Effector memory CD8-positive, alpha-beta T cell (primary cell): ENCODE data around the gene TFAP2B.

Experiments
- ATAC-seq: fragments of 150-1000 bp; cut with Tn5 transposase; replicated peaks from 2 replicates; pipeline ENCODE4 v1.10.0; 2021; ENCODE audit warnings: mild to moderate bottlenecking, moderate library complexity
- DNase-seq, 3 experiments: peaks; one replicate each; pipeline ENCODE4 v3.0.0; 2021
- H3K27ac Mint-ChIP-seq, 2 donors: one replicate each; pipeline ENCODE4 v1.8.0; 2022; ENCODE audit warnings: mild to moderate bottlenecking in 2 of 2, mixed read lengths in 2 of 2, moderate library complexity in 2 of 2
- H3K27me3 Mint-ChIP-seq, 2 donors: one replicate each; pipeline ENCODE4 v1.8.0; 2022; ENCODE audit warnings: mixed read lengths in 2 of 2
- H3K36me3 Mint-ChIP-seq: one replicate; pipeline ENCODE4 v1.8.0; 2022; ENCODE audit warnings: mild to moderate bottlenecking, moderate library complexity, mixed read lengths; ENCODE audit not compliant: insufficient read depth
- H3K4me1 Mint-ChIP-seq, 2 donors: one replicate each; pipeline ENCODE4 v1.8.0; 2022; ENCODE audit warnings: low read depth in 2 of 2, mixed read lengths in 2 of 2
- H3K4me3 Mint-ChIP-seq, 2 donors: one replicate each; pipeline ENCODE4 v1.8.0; 2022; ENCODE audit warnings: mild to moderate bottlenecking in 2 of 2, mixed read lengths in 2 of 2, moderate library complexity in 2 of 2
- H3K9me3 Mint-ChIP-seq, 2 donors: one replicate each; pipeline ENCODE4 v1.8.0; 2022; ENCODE audit warnings: mixed read lengths in 2 of 2

TFAP2B gene

DNA sequence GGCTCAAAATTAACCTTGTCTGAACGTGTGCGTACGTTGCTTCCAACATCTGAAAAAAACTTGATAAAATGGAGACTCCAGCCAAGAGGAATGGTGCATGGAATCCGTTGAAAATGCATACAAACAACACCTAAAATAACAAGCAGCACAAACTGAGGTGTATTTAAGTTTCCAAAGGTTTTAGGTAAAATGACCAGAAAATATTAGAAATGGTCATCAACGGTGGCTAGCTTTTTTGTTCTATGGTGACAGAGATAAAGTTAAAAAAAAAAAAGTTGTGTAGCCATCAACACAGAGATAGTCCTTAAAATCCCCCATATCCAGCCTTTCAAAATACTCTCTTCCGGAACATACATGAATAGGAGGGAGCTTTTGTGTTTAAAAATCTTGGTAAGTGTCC, 651 bp upstream of the TFAP2B start:
- no peak overlapping the region for H3K27ac Mint-ChIP-seq
- ATAC-seq (no peak), DNase-seq (no peak)
- peaks cover 2 to 14% of the 10 kb centered on the region in 2 donors for H3K4me1 Mint-ChIP-seq
- no peak overlapping the region for H3K4me3 Mint-ChIP-seq
- no peaks in the 10 kb centered on the region for H3K9me3 Mint-ChIP-seq
- no peaks in the 10 kb centered on the region for H3K36me3 Mint-ChIP-seq
- H3K27me3 Mint-ChIP-seq: peaks cover 61 to 71% of the 10 kb centered on the region in 2 donors

DNA sequence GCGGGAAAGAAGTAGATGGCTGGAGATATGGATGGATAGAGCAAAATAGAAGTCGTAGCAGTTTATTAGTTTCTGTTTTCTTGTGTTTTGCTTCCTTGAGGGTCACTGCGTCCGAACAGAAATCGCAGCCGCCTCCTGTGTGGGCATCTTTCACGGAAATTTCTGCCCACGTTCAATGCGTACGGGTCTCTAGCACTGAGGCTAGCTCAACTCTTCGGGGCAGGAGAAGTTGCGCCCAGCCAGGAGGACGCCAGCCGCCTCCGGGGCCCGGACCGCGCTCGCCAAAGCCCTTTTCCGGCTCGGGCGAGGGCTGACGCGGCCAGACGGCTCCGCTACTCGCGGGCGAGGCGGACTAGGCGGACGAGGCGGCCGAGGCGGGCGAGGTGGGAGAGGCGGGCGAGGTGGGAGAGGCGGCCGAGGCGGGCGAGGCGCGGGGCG, 814 bp downstream of the TFAP2B start:
- Mint-ChIP-seq H3K36me3 (no peaks in the 10 kb centered on the region), H3K4me1 (peaks cover 2 to 14% of the 10 kb centered on the region in 2 donors), H3K27me3 (peaks cover 71 to 77% of the 10 kb centered on the region in 2 donors), H3K9me3 (peaks cover 0 to 3% of the 10 kb centered on the region in 2 donors), H3K4me3 (no peak overlapping the region), H3K27ac (no peak overlapping the region)
- ATAC-seq (no peak), DNase-seq (no peak)

DNA sequence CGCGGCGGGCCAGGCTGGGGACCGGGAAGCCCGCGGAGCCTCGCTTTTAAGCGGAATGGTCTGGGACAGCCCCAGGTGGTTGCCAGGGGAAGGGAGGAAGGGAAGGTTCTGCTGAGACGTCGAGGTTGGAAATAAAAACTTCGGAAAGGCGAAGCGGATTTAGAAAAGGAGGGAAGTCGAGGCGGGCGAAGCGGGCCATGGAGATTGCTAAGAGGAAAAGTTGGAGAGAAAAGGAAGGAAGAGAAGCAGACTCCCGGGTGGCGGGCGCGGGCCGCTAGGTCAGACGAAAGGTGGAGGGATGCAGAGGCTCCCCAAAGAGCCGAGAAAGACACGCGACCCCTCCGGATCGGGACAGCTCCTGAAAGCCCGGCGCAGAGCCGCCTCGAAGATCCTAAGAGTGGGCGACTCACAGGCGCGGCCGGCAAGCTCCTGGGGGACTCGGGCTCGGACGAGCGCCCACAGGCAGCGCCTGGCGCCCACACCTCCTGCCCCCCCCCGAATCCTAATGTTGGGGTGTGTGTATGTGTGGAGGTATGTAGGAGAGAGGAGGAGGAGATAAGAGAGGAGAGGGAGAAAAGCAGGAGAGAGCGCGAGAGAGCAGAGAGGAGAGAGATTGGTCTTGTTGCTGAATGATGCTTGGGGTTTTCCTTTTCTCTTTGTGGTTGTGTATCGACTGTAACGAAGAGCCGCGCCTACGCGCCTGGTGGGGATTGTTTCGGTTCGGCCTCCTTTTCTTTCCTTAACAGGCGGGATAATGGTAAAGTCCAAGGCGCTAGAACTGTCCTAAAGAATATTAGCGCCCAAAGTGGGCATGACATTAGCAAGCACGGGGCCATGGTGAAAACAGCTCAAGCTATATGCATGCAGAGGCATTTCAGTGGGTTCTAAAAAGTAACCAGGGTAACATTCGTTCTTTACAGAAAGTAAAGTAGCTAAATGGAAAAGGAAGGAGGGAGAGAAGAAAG, 1.5 kb downstream of the TFAP2B start:
- peaks cover 2 to 3% of the 10 kb centered on the region in 2 donors for H3K9me3 Mint-ChIP-seq
- no peaks in the 10 kb centered on the region for H3K36me3 Mint-ChIP-seq
- H3K27ac Mint-ChIP-seq: no peak overlapping the region
- no peak for ATAC-seq
- H3K27me3 Mint-ChIP-seq: peaks cover 75 to 81% of the 10 kb centered on the region in 2 donors
- H3K4me3 Mint-ChIP-seq: peak overlapping the region in 1 of 2 donors; percentile 47
- no peak for DNase-seq
- H3K4me1 Mint-ChIP-seq: peaks cover 2 to 14% of the 10 kb centered on the region in 2 donors

DNA sequence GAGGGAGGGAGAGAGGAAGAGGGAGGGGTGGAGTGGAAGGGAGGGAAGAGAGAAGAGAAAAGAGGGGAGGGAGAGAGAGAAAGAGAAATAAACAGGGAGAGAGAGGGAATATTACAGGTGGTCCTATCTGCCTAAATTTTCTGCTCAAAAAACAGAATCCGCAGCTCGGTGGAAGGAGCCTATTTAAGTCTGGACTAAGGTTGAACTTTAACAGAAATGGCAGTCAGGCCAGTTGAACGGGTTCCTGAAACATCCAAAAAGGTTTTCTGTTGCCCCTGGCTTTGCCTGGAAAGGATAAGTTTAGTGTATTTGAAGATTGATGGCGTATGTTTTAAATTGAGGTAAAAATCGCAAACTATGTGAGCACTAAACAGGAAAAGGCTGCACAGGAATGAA, 2.2 kb downstream of the TFAP2B start:
- Mint-ChIP-seq H3K9me3 (peaks cover 3 to 9% of the 10 kb centered on the region in 2 donors), H3K36me3 (no peaks in the 10 kb centered on the region)

DNA sequence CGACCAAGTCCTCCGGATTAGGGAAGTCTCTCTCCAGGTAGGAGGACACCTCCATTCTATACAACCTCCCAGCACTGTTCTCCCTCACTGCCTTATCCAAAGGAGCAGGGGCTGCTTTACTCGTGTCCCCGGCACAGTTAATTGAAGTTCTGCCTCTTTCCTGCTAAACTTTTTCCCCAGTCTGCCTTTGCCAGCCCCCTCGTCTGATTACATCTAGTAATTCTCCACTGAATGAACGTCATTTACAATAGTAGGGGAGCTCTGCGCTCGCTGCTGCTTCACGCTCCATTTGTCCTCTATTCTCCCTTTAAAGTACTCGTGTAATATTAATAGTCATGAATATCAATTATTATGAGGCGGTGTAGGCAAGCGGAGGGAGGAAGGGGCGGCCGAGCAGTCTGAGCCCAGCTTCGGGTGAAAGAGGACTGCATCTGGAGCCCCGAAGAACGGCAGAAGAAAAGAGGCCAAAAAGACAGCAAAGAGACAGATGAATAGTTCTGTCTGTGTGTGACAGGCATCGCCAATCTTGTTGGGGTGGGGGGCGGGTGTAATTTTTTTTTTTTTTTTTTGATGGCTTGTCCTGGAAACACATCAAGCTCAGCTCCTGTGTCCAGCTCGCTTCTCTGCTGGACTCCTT, 2.9 kb downstream of the TFAP2B start:
- no peak for DNase-seq
- peaks cover 2 to 8% of the 10 kb centered on the region in 2 donors for H3K4me1 Mint-ChIP-seq
- no peak for ATAC-seq
- no peak overlapping the region for H3K4me3 Mint-ChIP-seq
- H3K9me3 Mint-ChIP-seq: peaks cover 6 to 9% of the 10 kb centered on the region in 2 donors
- H3K27me3 Mint-ChIP-seq: peaks cover 85 to 95% of the 10 kb centered on the region in 2 donors
- H3K27ac Mint-ChIP-seq: no peak overlapping the region
- no peaks in the 10 kb centered on the region for H3K36me3 Mint-ChIP-seq

More for the DNA sequence above, 2.2 kb downstream of the TFAP2B start:
- no peak for ATAC-seq
- H3K27ac Mint-ChIP-seq: no peak overlapping the region
- no peak for DNase-seq
- H3K4me1 Mint-ChIP-seq: peaks cover 2 to 10% of the 10 kb centered on the region in 2 donors
- no peak overlapping the region for H3K4me3 Mint-ChIP-seq
- H3K27me3 Mint-ChIP-seq: peaks cover 78 to 88% of the 10 kb centered on the region in 2 donors

GRCh38 chr6:50822078-50822476, 3.4 kb downstream of the TFAP2B start:
- H3K27me3 Mint-ChIP-seq: peaks cover 86 to 100% of the 10 kb centered on the region in 2 donors
- ATAC-seq (no peak), DNase-seq (no peak)
- no peak overlapping the region for H3K27ac Mint-ChIP-seq
- no peak overlapping the region for H3K4me3 Mint-ChIP-seq
- peaks cover 2 to 8% of the 10 kb centered on the region in 2 donors for H3K4me1 Mint-ChIP-seq
- H3K36me3 Mint-ChIP-seq: no peaks in the 10 kb centered on the region
- H3K9me3 Mint-ChIP-seq: peaks cover 6 to 9% of the 10 kb centered on the region in 2 donors

DNA sequence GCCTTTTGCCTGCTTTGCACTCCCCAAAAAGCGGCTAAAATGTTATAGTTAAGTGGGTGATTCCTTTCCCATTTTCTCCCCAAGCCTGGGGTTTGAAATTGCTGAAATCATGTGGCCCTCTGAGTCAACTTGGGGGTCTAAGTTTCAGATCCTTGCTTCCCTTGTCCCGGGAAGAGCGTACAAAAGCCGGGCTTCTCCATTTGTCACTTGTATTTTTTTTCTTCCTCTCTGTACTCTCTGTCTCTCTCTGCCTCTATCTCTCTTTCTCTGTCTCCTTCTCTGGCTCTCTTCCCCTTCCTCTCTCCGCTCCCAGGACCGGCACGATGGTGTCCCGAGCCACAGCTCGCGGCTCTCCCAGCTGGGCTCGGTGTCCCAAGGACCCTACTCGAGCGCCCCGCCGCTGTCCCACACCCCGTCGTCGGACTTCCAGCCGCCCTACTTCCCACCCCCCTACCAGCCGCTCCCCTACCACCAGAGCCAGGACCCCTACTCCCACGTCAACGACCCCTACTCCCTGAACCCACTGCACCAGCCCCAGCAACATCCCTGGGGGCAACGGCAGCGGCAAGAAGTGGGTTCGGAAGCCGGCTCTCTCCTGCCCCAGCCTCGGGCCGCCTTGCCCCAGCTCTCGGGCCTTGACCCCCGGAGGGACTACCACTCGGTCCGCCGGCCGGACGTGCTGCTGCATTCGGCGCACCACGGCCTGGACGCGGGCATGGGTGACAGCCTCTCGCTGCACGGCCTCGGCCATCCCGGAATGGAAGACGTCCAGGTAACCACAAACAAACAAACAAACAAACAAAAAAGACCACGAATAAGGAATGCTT, 4.6 kb downstream of the TFAP2B start:
- DNase-seq (no peak), ATAC-seq (no peak)
- Mint-ChIP-seq H3K36me3 (no peaks in the 10 kb centered on the region), H3K27ac (no peak overlapping the region), H3K9me3 (peaks cover 6 to 9% of the 10 kb centered on the region in 2 donors), H3K4me1 (peaks cover 2 to 8% of the 10 kb centered on the region in 2 donors), H3K4me3 (no peak overlapping the region), H3K27me3 (peaks cover 81 to 95% of the 10 kb centered on the region in 2 donors)

- Mint-ChIP-seq H3K27me3 (peaks cover 72 to 82% of the 10 kb centered on the region in 2 donors), H3K4me1 (peaks cover 2 to 8% of the 10 kb centered on the region in 2 donors), H3K27ac (no peak overlapping the region), H3K4me3 (no peak overlapping the region), H3K9me3 (peaks cover 6 to 9% of the 10 kb centered on the region in 2 donors), H3K36me3 (no peaks in the 10 kb centered on the region)
- ATAC-seq (no peak), DNase-seq (no peak)
These were observed 5.9 kb downstream of the TFAP2B start for GRCh38 chr6:50824552-50824951.

DNA sequence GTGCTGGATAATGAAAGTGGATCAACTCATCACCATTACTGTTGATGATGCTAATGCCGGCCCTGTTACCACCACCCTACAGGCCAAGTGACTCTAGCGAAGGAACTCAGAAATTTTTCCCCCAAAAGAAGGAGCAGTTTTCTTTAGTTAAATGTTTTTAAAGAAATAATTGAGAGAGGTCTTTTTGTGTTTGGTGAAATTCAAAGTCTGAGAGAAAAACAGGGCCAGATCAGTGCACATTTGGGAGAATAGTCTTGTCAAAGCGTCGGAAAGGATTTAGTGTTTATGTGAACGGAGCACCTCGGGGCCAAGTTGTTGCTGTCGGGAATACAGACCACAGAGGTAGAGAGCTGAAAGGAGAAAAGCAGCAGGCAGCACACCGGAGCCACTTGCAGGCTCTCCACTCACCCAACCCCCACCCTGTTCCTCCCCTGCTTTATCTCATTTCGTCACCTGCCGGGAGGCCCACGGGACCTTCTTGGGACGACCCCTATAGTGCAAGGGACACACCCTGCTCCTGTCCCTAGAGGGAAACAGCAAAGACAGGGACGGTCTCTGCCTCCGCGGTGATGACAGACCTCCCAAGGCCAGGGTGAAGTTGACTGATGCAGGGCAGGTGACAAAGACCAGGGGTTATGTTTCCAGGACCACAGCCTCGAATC, 6.8 kb downstream of the TFAP2B start:
- H3K27ac Mint-ChIP-seq: no peak overlapping the region
- peaks cover 63 to 73% of the 10 kb centered on the region in 2 donors for H3K27me3 Mint-ChIP-seq

GRCh38 chr6:50826037-50826761, 7.5 kb downstream of the TFAP2B start:
- no peaks in the 10 kb centered on the region for H3K4me1 Mint-ChIP-seq
- peaks cover 56 to 66% of the 10 kb centered on the region in 2 donors for H3K27me3 Mint-ChIP-seq
- ATAC-seq: no peak
- DNase-seq: no peak
- no peaks in the 10 kb centered on the region for H3K36me3 Mint-ChIP-seq
- H3K4me3 Mint-ChIP-seq: no peak overlapping the region
- H3K9me3 Mint-ChIP-seq: peaks cover 6 to 9% of the 10 kb centered on the region in 2 donors
- H3K27ac Mint-ChIP-seq: no peak overlapping the region

More for the DNA sequence above, 6.8 kb downstream of the TFAP2B start:
- no peaks in the 10 kb centered on the region for H3K36me3 Mint-ChIP-seq
- no peak for ATAC-seq
- DNase-seq: no peak
- peaks cover 6 to 9% of the 10 kb centered on the region in 2 donors for H3K9me3 Mint-ChIP-seq
- peaks cover 0 to 3% of the 10 kb centered on the region in 2 donors for H3K4me1 Mint-ChIP-seq
- no peak overlapping the region for H3K4me3 Mint-ChIP-seq

DNA sequence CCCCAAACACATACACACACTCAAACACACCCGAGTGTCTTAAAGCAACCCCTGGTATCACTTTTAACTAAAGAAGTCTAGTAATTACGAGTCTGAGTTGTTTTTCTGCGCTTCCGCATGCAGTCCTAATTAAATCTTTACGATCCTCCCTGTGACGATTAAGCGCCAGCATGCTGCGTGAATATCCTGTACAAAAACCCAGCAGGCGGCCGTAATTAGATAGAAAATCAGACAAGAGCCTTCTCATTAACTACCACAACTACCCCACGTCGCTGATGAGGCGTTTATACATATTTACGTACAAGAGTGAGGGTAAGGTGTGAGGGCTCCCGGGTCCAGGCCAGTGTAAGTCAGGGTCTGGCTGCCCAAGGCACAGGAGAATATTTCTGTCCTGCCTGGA, 8.1 kb downstream of the TFAP2B start:
- H3K36me3 Mint-ChIP-seq: no peaks in the 10 kb centered on the region
- no peak for ATAC-seq
- H3K9me3 Mint-ChIP-seq: peaks cover 6 to 9% of the 10 kb centered on the region in 2 donors
- no peak overlapping the region for H3K4me3 Mint-ChIP-seq
- H3K27me3 Mint-ChIP-seq: peaks cover 50 to 60% of the 10 kb centered on the region in 2 donors
- no peaks in the 10 kb centered on the region for H3K4me1 Mint-ChIP-seq
- no peak for DNase-seq
- no peak overlapping the region for H3K27ac Mint-ChIP-seq

DNA sequence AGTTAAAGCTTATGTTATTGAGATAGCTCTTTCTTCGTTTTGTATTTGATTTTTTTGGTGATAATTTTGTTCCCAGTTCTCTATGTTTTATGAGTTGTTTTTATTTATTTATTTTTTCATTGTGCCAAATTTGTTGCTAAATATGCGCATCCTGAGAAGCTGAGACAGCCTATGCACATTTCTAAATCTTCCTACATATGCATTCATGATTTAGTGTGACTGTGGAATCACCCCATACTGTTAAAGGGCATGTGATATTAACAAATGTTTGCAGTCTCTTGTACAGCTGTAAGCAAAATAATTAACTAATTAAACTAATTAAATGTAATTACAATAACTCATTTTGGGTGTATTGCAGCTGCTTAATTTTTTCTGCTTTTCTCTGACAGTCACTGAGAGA, 10.4 kb downstream of the TFAP2B start:
- H3K36me3 Mint-ChIP-seq: no peaks in the 10 kb centered on the region
- H3K9me3 Mint-ChIP-seq: peaks cover 2 to 16% of the 10 kb centered on the region in 2 donors
- DNase-seq: no peak
- no peak for ATAC-seq
- no peak overlapping the region for H3K4me3 Mint-ChIP-seq
- peaks cover 37% of the 10 kb centered on the region in 2 donors for H3K27me3 Mint-ChIP-seq
- H3K27ac Mint-ChIP-seq: no peak overlapping the region
- H3K4me1 Mint-ChIP-seq: no peaks in the 10 kb centered on the region
